ENCODE data around the gene MPV17L2. TPM values are rescaled to one million over a fixed set of nuclear protein-coding genes. Genes with fewer than 3 reads are reported as not detected.
"Not testable (repeated sequence)": the region's sequence is repeated elsewhere in the genome, so short reads cannot be mapped to it uniquely, and the experiment has no call there.

Gene MPV17L2
- total RNA-seq, 1 donor from 2014 or later: 20.9 TPM

DNA sequence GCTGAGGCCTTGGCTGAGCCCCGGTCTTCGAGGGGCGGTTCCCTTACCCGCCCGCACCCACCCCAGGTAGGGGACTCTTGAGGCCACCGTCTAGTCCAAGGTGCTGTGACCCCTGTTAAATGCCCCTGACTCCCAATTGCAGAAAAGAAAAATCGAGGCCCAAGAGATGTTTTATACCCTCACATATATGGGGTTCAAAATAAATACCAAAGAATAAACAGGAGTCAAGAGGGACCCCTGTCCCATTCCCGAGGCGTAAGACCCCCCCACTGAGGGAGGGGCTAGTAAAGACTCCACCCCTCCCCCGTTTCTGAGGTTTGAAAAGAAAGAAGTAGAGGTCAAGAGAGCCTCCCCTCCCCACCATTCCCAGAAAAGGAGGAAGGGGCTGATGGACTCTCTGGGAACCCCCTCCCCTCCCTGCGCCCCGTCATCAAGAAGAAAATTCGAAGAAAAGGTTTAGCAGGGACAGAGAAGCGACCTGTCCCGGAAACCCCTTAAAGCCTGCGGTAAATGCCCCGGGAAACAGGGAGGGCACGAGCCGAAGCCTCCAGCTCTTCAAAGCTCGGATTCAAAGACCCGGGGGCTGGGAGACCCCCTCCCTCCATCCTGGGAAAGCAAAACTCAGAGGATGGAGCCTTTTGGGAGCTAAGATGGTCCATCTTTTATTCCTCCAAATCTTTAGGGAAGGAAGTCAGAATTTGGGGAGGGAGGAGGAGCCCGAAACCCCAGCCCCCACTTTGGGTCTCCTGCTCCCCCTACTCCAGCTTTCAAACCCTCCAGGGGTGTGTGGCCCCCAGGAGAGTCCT lies 11.6 kb downstream of the MPV17L2 start:
- Mint-ChIP-seq H3K27ac (peak overlapping the region; percentile 95), H3K4me1 (peaks cover 21% of the 10 kb centered on the region), H3K27me3 (peaks cover 3% of the 10 kb centered on the region), H3K4me3 (peak overlapping the region; percentile 84), H3K9me3 (no peaks in the 10 kb centered on the region), H3K36me3 (ENCODE audit: low read depth) (peaks cover 10% of the 10 kb centered on the region)
- DNase-seq: peak; percentile 88
- intact Hi-C loops (cut with micrococcal nuclease): loop anchor here (1.0 to 5.0 kb wide), 5 partner anchors 12 to 213 kb away; partner anchors contain the start of genes LSM4 and SSBP4

DNA sequence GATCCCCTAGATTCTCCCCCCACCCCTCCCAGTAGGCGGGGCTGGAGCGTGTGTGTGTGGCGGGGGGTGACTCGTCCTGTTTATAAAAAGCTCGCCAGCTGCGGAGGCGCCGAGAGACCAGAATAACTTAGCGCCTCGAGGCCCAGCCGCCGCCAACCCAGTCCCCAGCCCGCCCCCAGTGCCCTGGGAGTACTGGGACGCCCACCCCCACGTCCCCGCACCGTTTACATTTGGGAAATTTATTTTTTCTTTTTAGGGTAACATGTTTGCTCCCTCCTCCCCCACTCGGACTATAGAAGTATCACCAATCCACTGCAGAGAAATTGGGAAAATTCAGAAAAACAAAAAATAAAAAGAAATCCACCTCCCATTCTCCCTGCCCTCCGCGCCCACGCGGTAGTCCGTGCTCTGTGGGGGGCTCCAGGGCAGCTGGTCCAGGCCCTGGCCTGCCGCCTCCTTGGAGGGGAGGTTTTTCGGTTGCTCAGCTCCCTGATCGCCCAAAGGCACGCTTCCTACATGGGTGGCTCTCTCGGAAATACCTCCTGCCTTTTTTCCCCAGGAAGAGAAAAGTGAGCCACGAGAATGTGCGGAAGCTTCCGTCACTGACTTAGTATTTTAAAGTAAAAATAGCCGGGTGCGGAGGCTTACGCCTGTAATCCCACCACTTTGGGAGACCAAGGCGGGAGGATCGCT lies 12.3 kb downstream of the MPV17L2 start:
- intact Hi-C loops (cut with micrococcal nuclease): loop anchor here (2.0 kb wide), 2 partner anchors 19 to 73 kb away; no protein-coding TSS in a partner anchor

DNA sequence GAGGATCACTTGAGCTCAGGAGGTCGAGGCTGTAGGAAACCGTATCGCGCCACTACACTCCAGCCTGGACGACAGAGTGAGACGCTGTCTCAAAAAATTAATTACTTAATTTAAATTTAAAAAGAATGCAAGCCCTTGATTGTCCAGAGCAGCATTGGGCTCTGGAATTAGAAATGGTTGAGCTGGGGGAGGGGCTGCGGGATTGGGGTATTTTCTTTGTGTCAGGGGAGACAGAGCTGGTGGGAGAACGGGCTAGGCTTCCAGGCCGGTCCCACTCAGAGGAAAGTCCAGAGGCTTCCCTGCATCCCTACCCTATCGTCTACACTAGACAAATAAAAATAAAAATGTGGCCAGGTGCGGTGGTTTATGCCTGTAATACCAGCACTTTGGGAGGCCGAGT lies 13.0 kb downstream of the MPV17L2 start:
- no peak overlapping the region for H3K4me3 Mint-ChIP-seq
- peaks cover 21% of the 10 kb centered on the region for H3K4me1 Mint-ChIP-seq
- no peak for DNase-seq
- H3K9me3 Mint-ChIP-seq: no peaks in the 10 kb centered on the region
- peaks cover 5% of the 10 kb centered on the region for H3K27me3 Mint-ChIP-seq
- intact Hi-C loops (cut with micrococcal nuclease): no loop called here
- H3K36me3 Mint-ChIP-seq (ENCODE audit: low read depth): peaks cover 8% of the 10 kb centered on the region
- no peak overlapping the region for H3K27ac Mint-ChIP-seq

More for the DNA sequence above, 12.3 kb downstream of the MPV17L2 start:
- peaks cover 5% of the 10 kb centered on the region for H3K27me3 Mint-ChIP-seq
- H3K27ac Mint-ChIP-seq: peak overlapping the region; percentile 95
- peak; percentile 87 for DNase-seq
- H3K4me3 Mint-ChIP-seq: peak overlapping the region; percentile 84
- peaks cover 21% of the 10 kb centered on the region for H3K4me1 Mint-ChIP-seq
- peaks cover 9% of the 10 kb centered on the region for H3K36me3 Mint-ChIP-seq (ENCODE audit: low read depth)
- no peaks in the 10 kb centered on the region for H3K9me3 Mint-ChIP-seq

DNA sequence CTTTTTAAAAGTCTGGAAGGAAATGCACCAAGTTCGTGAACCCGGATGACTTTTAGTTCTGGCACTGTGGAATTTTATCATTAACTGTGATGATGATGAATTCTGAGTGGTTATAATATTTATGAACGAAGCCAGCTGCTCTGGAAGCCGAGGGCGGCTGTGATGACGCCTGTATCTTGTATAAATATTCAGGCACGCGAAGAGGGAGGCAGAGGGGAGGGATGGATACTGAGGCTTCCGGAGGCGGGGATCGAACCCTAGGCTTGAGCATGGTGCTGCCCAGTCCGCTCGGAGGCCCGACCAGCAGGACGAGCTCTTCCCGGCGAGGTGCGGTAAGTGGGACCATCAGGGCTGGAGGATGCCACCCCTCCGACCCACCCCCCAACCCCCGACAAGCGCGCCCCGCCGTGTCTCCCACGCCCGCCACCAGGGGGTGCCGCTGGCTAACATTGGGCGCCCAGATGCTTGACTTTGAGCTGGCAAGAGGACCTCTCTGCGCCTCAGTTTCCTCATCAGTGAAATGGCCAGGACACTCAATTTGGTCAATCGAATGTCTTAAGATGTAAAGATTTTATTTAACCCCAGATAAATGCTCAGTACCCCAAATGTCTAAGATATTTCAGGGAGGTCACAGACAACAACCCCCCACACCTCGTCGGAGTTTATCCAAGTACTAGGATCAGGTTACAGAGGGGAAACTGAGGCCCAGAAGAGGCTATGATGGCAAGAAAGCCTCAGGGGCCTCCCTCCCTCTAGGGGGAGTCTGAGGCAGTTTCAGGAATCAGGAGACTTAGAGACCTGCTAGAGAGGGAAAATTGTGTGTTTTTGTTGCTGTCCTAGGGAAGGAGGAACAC lies 15.3 kb downstream of the MPV17L2 start:
- no peaks in the 10 kb centered on the region for H3K9me3 Mint-ChIP-seq

DNA sequence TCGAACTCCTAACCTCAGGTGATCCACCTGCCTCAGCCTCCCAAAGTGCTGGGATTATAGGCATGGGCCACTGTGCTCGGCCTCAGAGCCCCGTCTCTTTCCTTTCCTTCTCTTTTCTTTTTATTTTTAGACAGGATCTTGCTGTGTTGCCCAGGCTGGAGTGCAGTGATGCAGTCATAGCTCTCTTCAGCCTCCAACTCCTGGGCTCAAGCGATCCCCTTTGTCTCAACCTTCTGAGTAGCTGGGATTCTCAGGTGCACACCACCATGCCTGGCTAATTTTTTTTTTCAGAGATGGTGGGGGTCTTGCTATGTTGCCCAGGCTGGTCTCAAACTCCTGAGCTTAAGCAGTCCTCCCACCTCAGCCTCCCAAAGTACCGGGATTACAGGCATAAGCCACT lies 16.9 kb downstream of the MPV17L2 start:
- H3K27me3 Mint-ChIP-seq; H3K4me3 Mint-ChIP-seq; H3K9me3 Mint-ChIP-seq; DNase-seq; H3K27ac Mint-ChIP-seq; H3K4me1 Mint-ChIP-seq; H3K36me3 Mint-ChIP-seq (ENCODE audit: low read depth); intact Hi-C loops (cut with micrococcal nuclease): not testable (repeated sequence)

More for the DNA sequence above, 15.3 kb downstream of the MPV17L2 start:
- peak; percentile 88 for DNase-seq
- Mint-ChIP-seq H3K27me3 (peaks cover 5% of the 10 kb centered on the region), H3K36me3 (ENCODE audit: low read depth) (no peaks in the 10 kb centered on the region), H3K4me3 (no peak overlapping the region), H3K4me1 (peaks cover 6% of the 10 kb centered on the region), H3K27ac (no peak overlapping the region)
- intact Hi-C loops (cut with micrococcal nuclease): loop anchor here (1.0 kb wide), 1 partner anchor 43 kb away; no protein-coding TSS in a partner anchor

DNA sequence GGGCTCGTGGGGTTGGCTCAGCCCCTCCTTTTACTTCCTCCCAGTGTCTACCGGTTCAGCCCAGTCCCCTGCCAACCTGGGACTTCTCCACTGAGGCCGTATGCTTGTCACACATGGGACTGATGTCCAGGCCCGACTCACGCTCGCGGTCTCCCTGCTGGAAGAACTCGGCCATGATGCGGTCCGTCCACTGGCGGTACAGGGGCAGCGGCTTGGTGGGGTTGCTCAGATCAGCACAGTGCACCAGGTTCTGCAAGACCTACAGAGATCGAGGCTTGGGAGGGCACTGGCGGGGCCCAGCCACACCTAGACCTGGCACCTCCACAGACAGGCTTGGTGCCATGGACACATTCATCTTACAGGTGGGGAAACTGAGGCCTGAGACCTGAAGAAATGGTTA lies 18.7 kb downstream of the MPV17L2 start:
- Mint-ChIP-seq H3K27ac (no peak overlapping the region), H3K4me1 (peaks cover 5% of the 10 kb centered on the region), H3K9me3 (no peaks in the 10 kb centered on the region), H3K27me3 (peaks cover 10% of the 10 kb centered on the region), H3K36me3 (ENCODE audit: low read depth) (no peaks in the 10 kb centered on the region), H3K4me3 (no peak overlapping the region)
- intact Hi-C loops (cut with micrococcal nuclease): no loop called here
- DNase-seq: no peak

DNA sequence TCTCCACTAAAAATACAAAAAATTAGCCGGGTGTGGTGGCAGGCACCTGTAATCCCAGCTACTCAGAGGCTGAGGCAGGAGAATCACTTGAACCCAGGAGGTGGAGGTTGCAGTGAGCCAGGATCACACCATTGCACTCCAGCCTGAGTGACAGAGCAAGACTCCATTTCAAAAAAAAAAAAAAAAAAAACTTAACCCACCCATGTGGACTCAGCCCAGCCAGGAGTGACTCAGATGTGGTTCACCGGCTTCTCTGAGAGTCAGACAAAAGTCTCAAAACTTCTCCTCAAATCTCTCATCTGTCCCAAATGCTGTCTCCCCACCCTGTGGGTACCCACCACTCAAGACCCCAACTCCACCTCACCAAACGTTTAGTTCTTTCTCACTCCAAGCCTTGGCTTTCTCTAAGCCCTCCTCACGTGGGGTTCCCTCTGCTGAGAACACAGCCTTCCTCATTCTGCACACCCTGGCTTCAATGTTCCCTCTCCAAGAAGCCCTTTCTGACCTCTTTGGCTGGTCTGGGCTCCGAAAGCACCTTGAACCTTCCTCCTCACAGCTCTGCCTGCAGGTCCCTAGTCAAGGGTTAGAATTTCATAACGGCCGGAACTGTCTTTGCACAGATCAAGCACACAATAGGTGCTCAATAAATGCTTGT lies 21.9 kb downstream of the MPV17L2 start:
- Mint-ChIP-seq H3K9me3 (no peaks in the 10 kb centered on the region), H3K4me3 (no peak overlapping the region), H3K36me3 (ENCODE audit: low read depth) (no peaks in the 10 kb centered on the region), H3K4me1 (peaks cover 5% of the 10 kb centered on the region), H3K27me3 (peaks cover 8% of the 10 kb centered on the region), H3K27ac (no peak overlapping the region)
- intact Hi-C loops (cut with micrococcal nuclease): no loop called here
- no peak for DNase-seq

DNA sequence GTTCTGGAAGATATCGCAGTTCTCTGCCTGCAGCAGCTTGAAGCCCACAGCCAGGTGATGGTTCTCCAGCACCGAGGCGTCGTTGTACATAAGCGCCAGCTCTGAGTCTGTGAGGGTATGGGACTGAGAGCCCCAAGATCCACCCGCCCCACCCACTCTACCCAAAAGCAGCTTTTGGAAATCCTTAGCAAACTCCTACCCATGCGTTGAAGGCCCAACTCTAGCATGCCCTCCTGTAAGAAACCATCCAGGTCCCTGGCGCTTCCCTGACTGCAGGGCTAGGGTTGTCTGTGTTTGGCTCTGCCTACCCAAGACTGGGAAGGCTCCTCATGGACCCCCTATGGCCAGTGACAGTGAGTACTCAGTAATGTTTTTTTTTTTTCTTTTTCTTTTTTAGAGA lies 23.8 kb downstream of the MPV17L2 start:
- Mint-ChIP-seq H3K4me1 (peaks cover 7% of the 10 kb centered on the region), H3K27ac (no peak overlapping the region), H3K9me3 (no peaks in the 10 kb centered on the region), H3K4me3 (no peak overlapping the region), H3K27me3 (peaks cover 15% of the 10 kb centered on the region), H3K36me3 (ENCODE audit: low read depth) (no peaks in the 10 kb centered on the region)
- DNase-seq: no peak
- intact Hi-C loops (cut with micrococcal nuclease): no loop called here

DNA sequence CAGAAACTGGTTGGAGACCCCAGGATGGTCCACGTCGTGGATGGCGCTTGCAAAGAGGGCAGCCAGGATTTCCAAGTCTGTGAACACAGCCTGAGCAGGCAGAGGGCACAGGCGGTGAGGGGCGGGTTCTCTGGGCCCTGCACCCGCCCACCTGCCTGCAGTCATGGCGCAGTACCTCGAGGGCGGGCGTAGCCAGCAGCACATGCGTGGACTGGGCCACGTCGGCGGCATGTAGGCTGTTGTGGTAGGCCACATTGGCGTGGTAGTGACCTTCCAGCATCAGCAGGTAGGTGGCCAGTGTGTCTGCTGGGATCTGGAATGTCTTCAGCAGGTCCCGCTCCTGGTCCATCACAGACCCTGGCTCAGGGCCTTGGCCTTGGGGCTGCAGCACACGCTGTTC lies 25.1 kb downstream of the MPV17L2 start:
- peaks cover 18% of the 10 kb centered on the region for H3K27me3 Mint-ChIP-seq
- no peaks in the 10 kb centered on the region for H3K36me3 Mint-ChIP-seq (ENCODE audit: low read depth)
- no peaks in the 10 kb centered on the region for H3K9me3 Mint-ChIP-seq
- DNase-seq: no peak
- H3K4me1 Mint-ChIP-seq: peaks cover 7% of the 10 kb centered on the region
- intact Hi-C loops (cut with micrococcal nuclease): no loop called here
- no peak overlapping the region for H3K4me3 Mint-ChIP-seq
- no peak overlapping the region for H3K27ac Mint-ChIP-seq

DNA sequence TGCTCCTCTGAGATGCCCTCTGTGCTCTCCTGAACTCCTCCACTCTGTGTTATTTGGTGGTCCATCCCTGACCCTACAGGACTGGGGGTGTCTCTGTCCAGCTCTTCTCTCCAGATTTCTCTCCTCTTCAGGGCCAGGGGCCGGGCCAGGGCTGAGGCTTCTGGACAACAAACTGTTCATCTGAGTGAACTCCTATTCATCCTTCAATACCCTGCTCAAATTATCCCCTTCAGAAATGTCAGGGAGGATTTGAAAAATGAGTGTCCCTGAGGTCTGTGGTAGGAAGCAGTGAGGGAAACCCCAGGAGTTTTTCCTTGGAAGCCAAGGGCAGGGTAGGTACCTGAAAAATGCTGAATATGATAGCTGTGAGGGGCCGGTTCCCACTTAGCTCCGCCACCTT lies 25.6 kb downstream of the MPV17L2 start:
- H3K4me1 Mint-ChIP-seq: peaks cover 7% of the 10 kb centered on the region
- H3K36me3 Mint-ChIP-seq (ENCODE audit: low read depth): no peaks in the 10 kb centered on the region
- H3K27me3 Mint-ChIP-seq: peaks cover 19% of the 10 kb centered on the region
- no peak overlapping the region for H3K27ac Mint-ChIP-seq
- no peak overlapping the region for H3K4me3 Mint-ChIP-seq
- intact Hi-C loops (cut with micrococcal nuclease): no loop called here
- H3K9me3 Mint-ChIP-seq: no peaks in the 10 kb centered on the region
- DNase-seq: no peak

DNA sequence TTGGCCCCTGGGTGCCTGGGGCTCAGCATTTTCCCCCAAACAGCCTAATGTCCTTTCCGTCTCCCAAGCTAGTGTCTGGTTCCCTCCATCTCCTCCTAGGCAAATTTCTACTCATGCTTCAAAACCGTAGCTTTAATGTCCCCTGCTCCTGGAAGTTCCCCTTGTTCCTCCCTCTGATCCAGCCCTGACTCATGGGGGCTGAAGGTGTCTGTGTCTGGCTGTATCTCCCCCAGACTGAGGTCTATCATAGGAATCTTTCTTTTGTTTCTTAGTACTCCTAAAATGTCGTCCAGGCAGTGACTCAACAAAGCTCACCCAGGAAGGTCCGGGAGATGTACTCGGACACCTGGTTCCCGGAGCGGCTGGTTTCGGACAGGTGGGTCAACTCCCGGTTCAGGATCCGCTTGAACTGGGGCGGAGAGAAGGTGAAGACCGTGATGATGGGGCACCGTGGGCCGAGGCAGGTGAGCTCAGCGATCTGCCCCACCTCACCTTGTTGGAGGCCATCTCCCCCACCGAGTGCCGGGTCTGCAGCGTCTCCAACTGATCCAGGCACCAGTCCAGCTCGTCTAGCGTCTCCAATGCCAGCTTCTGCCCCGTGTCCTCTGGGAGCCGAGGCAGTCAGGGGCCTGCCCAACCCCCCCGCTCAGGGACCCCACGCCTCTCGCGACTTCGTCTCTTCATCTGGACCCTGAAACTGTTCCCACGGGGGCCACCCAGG lies 27.1 kb downstream of the MPV17L2 start:
- H3K9me3 Mint-ChIP-seq: no peaks in the 10 kb centered on the region
- no peak overlapping the region for H3K27ac Mint-ChIP-seq
- H3K36me3 Mint-ChIP-seq (ENCODE audit: low read depth): peaks cover 2% of the 10 kb centered on the region
- no peak for DNase-seq
- H3K27me3 Mint-ChIP-seq: peaks cover 25% of the 10 kb centered on the region
- H3K4me3 Mint-ChIP-seq: no peak overlapping the region
- peaks cover 12% of the 10 kb centered on the region for H3K4me1 Mint-ChIP-seq
- intact Hi-C loops (cut with micrococcal nuclease): no loop called here

DNA sequence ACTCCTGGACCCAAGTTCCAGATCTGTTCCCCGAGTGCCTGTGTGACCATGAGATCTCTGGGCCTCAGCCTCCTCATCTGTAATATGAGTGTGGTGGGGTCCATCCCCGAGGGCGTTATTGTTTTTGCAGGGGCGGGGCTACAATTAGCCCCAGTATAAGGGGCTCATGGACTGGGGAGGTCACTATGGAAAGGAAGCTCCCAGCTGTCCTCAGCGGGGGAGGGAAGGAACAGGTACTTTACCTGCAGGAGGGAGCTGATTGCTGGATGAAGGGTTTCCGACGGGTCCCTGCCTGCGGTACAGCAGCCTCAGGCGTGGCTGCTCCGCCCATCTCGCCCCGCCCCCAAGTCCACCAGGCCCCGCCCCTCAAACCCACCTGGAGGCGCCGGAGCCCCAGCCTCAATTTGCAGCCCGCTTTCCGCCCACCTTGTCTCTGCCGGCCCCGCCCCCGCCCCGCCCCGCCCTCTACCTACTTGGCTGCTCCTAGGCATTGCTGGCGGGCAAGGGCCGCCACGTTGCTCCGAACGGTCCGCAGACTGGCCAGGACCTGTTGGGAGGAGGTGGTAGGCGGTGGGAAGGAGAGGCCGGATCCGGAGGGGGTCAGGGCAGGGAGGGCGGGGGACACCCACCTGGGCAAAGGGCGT lies 27.7 kb downstream of the MPV17L2 start:
- Mint-ChIP-seq H3K36me3 (ENCODE audit: low read depth) (peaks cover 2% of the 10 kb centered on the region), H3K9me3 (no peaks in the 10 kb centered on the region), H3K4me1 (peaks cover 11% of the 10 kb centered on the region), H3K27me3 (peaks cover 30% of the 10 kb centered on the region), H3K4me3 (no peak overlapping the region), H3K27ac (no peak overlapping the region)
- DNase-seq: no peak
- intact Hi-C loops (cut with micrococcal nuclease): no loop called here

Measured in activated CD4-positive, alpha-beta T cell treated with anti-CD3 and anti-CD28 coated beads, Interleukin-2, amount 10 ng/mL, durations not matched to agents 24 days and 14 days (primary cell).